Jurkat, Clone E6-1 (cell line): ENCODE measurements around the gene DOCK2.

Experiments used
- DNase-seq: peaks from one replicate; pipeline ENCODE4 v3.0.0-alpha.2; 2011; ENCODE audit warnings: low read depth, low spot score
- H3K4me3 ChIP-seq: 2 replicates; pipeline ENCODE4 v1.5.1; 2011; ENCODE audit warnings: mild to moderate bottlenecking, low read length, control low read depth, moderate library complexity

DOCK2 gene

DNA sequence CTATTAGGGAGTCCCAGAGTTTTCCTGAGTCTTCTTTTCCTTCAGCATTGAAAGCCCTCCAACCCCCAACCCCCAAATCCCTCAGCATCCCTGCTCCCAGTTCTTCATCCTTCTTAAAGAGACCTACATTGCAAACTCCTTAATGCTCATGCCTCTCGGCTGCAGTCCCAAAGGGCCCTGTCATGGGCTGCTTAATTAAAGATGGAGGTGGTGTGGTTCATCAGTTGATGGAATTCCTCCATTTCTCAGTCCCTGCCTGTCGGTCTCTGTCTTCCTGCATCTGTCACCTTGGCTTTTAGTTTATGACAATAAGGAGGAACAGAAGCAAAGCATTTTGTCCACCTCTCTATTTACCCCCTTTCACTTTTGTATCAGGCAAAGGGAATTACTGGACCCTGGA lies 470.6 kb downstream of the DOCK2 start:
- DNase-seq, result no peak
- H3K4me3 ChIP-seq, result no peak overlapping the region

DNA sequence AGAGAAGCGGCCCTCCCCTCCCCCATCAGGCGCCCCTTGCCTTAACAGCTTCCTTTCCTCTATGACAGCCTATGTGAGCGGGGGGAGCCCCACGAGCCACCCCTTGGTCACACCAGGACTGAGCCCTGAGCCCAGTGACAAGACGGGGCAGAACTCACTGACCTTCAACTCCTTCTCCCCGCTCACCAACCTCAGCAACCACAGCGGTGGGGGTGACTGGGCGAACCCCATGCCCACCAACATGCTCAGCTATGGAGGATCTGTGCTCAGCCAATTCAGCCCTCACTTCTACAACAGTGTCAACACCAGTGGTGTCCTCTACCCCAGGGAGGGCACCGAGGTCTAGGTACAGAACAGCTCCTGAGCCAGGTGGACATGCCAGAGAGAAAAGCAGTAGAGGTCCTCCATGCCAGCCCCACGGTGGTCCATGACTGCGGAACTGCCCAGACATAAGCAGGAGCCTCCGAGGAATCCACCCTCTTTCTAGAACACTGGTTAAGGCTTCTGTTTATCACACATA lies 471.3 kb downstream of the DOCK2 start:
- no peak overlapping the region for H3K4me3 ChIP-seq
- no peak for DNase-seq

DNA sequence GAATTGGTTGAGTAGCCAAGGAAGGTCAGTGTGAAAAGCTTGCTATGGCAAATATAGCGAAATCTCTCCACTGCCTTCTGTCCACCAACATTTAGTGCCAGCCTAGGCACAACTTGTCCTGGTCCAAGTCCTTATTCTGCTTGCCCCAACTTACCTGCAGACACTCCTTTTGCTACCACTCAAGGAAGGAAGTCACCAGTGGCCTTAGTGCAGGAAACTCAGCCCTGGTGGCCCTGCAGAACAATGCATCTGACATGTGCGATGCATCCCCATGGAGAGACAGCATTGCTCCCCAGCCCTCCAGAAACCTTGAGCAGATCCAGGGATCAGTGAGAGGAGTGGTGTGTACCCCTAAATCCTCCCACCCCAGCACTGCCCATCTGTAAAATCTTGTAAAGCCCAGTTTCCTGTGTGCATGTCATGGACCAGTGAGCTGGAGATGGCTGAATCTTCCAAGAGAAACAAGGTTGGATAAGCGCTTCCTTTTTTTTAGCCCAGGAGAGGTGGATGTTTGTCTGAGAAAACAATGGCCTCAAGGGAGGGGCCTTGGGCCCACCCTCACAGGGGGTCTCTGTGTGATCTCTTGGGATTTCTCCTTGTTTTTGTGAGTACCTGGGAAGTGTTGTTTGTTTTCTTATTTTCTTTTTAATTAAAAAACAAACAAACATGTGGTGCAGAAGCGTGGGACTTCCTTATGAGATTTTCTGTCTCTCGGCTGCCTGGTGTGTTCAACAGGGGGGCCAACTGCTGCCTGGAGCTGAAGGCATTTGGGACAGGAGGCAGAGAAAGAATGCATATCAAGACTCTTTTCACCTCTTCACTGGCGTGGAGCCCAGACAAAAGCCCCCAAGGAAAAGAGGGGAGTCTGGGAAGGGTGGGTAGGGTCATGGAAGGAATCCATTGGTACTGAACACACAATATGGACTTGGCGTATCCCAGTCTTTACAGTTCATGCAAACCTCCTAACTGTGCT lies 472.3 kb downstream of the DOCK2 start:
- DNase-seq, result no peak
- H3K4me3 ChIP-seq, result no peak overlapping the region

DNA sequence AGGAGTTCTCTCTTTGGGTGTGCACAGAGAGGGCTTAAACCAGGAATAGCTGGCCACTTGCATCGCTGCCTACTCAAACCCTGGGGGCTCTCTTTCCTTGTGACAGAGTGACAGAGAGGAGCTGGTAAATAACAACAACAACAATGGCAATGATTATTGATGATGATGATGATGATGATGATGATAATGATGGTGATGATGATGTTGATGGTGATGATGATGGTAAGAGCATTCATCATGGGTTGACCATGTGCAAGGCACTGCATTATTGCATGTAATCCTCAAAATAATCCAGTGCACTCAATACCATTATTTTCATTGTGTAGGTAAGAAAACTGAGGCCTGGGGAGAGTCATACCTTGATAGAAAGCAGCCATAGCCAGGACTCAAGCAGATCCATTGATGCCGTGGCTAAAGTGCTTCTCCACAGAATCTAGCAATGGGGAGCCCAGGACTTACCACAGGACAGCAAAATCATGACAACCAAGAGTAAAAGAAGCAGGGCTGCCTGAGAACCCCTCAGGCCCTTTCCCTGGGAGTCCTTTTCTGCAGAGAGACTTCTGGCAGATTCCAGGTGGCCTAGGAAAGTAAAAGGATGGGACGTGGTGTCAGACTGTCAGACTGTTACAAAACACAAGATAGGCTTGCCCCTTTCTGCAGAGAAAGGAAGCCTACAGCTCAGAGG lies 473.5 kb downstream of the DOCK2 start:
- no peak overlapping the region for H3K4me3 ChIP-seq
- no peak for DNase-seq

DNA sequence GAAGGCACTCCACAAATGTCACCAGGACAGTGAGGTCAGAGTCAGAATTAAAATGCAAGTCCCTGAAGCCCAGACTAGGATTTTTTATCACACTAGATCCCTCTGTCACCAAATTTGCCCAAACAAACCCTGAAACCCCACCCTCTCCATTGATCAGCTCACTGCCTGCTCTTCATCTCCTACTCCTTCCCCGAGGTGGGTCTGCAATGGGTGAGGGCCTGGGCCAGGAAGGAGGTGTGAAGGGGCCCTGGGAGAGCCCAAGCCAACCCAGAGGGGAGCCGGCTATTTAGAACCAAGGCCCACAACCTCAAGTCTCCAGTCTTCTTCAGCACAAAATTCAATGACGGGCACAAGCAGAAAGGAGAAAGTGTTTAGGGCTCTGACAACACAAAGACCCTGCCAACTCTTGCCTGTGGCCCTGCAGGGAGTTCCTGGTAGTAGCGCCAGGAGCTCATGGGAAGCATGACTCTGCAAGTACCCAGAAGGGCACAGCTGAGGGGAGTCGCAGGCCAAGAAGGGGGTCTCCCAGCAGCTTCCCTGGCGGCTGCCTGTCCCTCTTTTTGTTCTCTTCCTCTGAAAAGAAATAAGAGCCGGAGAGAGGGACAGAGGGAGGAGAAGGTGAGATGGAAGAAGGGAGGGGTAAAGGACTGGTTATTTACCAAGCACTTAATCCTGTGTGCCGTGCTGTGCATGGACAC lies 474.2 kb downstream of the DOCK2 start:
- DNase-seq, result no peak
- no peak overlapping the region for H3K4me3 ChIP-seq

DNA sequence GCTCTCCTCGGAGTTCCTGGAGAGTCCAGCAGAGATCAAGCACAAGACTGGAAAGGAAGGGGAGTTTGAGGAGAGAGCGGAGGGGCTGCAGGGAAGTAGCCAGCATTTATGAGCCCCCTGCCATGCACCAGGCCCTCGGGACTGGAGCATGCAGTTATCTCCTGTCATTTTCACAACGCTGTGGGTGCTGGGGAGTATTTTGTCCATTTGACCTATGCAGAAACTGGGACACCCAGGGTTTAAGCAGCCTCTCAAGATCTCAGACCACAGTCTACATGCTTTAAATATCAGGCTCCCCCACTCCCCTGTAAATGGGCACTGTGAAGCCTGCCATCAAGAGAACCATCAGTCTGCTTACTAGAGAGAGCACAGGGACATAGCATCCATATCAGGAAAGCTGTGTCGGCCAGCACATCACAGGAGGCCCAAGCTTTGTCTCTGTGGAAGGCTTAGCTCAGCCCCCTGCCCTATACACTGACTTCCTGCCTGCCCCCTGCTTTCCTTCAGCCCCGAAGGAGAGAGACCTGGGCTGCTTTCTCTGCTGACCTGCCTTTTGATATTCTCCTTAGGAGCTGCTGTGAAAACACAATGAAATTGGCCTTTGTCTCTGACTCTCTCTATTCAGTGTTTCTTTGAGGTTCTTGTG lies 475.9 kb downstream of the DOCK2 start:
- no peak overlapping the region for H3K4me3 ChIP-seq
- no peak for DNase-seq

DNA sequence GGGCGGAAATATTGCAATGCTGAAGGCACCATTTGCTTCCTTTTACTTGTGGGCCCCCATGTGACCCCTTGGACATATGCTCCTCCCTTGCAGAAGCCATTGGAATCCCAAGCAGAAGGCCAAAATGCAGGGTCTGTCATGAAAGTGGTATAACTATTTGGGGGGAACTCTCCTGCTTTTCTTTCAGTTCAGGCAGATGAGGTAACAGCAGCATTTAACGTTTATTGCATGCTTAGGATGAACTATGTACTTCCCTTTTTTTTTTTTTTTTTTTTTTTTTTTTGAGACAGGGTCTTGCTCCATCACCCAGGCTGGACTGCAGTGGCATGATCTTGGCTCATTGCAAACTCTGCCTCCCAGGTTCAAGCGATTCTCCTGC lies 476.4 kb downstream of the DOCK2 start:
- DNase-seq, result no peak
- H3K4me3 ChIP-seq, result no peak overlapping the region

DNA sequence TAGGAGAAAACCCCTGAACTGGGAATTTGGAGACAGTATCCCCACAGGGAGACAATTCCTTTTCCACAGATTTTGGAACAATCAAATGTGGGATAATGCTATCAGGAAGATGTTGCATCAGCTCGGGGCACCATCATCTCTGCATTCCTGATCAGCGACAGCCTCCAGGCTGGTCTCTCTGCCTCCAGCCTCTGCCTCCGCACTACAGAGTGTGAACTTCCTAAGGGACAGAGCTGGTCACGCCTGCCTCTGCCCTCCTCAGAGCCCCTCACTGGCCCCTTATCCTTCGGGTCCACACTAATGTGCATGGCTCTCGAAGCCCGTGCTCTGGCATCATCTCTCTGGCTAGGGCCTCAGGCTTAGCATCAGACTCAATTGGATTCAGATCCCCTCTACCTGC lies 477.2 kb downstream of the DOCK2 start:
- no peak overlapping the region for H3K4me3 ChIP-seq

DNA sequence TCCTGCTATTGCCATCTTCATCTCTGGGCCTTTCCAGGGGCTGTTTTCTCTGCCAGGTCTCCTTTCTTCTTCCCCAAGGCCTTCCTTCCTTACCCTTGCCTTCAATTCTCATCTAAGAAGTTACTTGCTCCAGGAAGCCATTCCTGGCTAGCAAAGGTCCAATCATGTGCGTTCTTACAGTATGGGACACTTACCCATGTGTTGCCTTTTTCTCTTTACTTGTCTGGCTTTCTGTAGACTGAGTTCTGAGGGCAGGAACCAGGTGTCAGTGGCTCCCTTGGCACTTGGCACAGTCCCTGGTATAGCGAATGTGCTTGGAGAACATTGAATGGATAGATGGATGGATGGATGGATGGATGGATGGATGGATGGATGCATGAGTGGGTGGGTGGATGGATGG lies 478.9 kb downstream of the DOCK2 start:
- H3K4me3 ChIP-seq, result no peak overlapping the region
- no peak for DNase-seq

More for the DNA sequence above, 477.2 kb downstream of the DOCK2 start:
- DNase-seq, result no peak

DNA sequence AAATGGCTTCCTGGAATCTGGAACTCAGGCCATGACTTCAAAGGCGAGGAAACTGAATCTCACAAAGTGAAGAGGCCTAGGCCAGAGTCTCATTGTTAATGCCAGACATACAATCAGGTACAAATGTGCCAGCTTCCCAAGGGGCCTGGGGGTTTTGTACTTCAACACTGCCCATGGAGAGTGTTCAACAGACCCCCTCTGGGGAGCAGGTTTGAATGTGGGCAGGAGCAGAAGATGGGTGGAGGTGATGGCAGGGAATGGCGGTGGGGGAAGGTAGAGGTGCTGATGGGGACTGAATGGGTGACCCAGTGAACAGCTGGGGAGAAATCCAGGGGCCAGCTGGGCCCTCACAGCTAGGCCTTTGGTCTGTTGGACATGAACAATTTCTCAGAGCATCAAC lies 480.7 kb downstream of the DOCK2 start:
- DNase-seq, result no peak
- no peak overlapping the region for H3K4me3 ChIP-seq

DNA sequence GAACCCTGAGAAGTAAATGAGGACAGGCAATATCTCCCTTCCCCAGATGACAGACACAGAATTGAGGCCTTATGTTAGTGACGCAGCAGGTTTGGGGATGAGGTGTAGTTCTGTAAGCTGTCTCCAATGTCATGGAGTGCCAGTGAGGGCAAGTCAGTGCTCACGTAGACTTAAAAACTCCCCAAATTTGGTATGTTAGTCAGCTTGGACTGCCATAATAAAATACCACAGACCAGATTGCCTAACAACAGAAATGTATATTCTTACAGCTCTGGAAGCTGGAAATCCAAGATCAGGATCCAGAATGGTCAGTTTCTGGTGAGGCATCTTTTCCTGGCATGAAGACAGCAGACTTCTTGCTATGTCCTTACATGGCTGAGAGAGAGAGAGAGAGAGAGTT lies 483.5 kb downstream of the DOCK2 start:
- H3K4me3 ChIP-seq, result no peak overlapping the region
- no peak for DNase-seq

DNA sequence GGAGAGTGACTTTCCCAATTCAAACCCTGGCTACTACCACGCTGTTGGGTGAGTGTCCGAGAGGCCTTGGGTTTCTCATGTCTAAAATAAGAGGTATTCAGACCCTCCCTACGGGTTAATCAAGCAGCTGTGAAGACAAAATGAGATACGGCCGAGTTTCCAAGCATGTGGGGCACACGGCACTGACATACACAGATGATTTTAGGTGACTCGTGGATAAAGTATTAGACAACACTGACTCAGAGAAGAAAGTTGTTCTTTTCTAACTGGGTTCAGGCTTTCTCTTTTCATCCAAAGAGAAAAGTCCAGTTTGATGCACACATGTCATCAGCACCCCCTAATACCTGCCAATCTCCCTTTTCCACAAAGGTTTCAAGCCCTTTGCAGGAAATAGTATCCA lies 484.2 kb downstream of the DOCK2 start:
- no peak for DNase-seq
- no peak overlapping the region for H3K4me3 ChIP-seq

DNA sequence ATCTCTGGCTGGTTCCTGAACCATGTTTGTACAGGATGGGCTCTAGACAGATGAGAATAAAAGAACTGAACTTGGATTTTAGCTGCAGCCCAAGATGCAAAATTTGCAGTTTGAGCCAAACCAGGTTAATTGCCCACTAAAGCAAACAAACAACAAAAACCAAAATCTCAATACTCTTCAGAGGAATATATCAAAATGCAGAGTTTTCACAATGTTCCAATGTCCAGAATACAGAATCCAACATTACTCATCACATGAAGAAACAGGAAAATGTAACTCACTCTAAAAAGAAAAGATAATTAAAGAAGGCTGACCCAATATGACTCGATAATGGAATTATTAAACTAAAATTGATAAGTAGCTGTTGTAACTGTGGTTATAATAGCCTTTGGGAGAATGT lies 489.0 kb downstream of the DOCK2 start:
- no peak overlapping the region for H3K4me3 ChIP-seq
- DNase-seq, result no peak

DNA sequence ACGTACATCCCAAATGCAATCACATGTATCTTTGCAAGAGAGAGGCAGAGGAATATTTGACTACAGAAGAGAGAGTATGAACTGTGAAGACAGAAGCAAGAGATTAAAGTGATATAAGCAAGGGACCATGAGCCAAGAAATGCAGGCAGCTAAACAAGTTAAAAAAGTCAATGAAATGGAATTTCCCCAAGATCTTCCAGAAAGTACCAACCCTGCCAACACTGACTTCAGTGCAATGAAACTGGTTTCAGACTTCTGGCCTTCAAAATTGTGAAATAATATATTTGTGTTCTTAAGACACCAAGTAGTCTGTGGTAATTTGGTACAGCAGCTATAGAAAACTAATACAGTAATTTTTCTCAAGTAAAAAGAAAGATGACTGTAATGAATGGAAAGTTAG lies 489.6 kb downstream of the DOCK2 start:
- no peak overlapping the region for H3K4me3 ChIP-seq
- DNase-seq, result no peak

DNA sequence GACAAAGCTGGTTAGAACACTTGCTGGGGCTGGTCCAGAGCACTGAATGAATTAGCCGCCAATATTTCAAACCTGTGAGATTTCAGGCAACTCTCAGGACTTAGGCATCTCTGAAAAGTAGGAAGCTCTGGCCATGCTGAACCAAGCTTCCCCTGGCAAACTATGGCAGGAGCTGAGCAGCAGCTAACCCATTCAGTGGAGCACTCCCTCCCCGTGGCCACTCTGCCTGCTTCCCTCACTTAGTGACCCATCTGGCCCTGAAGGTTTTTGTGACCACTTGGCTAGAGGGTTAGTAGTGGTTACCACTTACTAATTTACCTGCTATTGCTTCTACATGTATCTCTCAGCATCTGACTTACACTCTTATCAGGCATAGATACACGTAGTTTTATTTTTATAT lies 494.2 kb downstream of the DOCK2 start:
- no peak for DNase-seq
- H3K4me3 ChIP-seq, result no peak overlapping the region

DNA sequence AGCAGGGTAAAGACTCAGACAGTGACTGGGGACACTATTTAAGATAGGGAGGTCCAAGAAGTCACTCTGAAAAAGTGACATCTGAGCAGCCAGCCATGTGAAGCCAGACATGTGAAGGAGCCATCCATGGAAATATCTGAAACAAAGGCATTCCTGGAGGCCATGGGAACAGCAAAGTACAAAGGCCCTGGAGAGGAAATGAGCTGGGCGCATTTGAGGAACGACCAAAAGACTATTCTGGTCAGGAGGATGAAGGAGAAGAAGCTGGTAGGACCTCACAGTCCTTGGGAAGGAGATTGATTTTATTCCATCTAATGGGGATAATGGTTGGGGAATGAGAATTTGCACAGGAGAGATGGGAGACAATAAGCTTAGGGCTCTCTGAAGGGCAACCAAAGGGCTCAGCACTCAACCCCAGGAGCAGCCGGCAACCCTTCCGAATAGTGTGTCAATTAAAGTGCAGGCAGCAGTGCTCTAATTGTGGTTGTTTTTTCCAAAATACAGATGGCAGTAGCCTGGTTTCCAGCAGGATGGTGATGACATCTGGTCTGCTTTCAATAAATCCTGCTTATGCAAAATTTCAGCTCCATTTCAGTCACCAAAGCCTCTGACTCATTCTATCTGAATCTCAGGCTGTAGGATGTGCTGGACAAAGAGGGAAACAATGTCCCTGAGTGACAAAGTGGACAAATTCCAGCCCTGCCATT lies 495.3 kb downstream of the DOCK2 start:
- DNase-seq, result no peak
- no peak overlapping the region for H3K4me3 ChIP-seq
